ENCODE data around the gene FOXP1. TPM values are rescaled to one million over a fixed set of nuclear protein-coding genes. Genes with fewer than 3 reads are reported as not detected.

The FOXP1 gene
- total RNA-seq, 1 experiment from 2014 or later, result 2.9 TPM

DNA sequence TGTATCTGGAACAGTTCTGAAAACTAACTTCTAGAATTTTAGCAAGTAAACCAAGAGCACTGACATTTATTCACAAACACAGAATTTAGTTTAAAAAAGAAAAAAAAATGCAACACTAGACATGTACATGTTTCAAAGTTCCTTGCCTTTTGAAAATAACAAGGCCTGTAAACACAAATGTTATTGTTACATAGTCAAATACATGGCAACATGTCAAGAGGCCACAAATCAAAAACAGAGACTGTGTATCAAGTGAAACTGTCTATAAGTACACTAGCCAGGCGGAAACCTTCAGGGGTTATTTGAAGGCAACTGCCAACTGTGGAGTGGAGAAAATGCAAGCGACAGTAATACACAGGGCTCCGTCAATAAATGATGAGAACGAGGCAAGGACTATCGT lies 547.6 kb downstream of the FOXP1 start:
- H3K36me3 ChIP-seq (ENCODE audit: control insufficient read depth, insufficient read depth, low read length), result no peaks in the 10 kb centered on the region
- no peak for TF ChIP-seq POLR2AphosphoS5 (IDR thresholded peaks at IDR 0.05; ENCODE audit: low read depth, low read length)
- TF ChIP-seq SIN3A (IDR thresholded peaks at IDR 0.05; ENCODE audit: borderline replicate concordance, insufficient read depth, low read depth, low read length), result no peak
- TF ChIP-seq TCF7L2 (IDR thresholded peaks at IDR 0.05; ENCODE audit: low read depth, low read length), result no peak
- TF ChIP-seq, protein P1, sequence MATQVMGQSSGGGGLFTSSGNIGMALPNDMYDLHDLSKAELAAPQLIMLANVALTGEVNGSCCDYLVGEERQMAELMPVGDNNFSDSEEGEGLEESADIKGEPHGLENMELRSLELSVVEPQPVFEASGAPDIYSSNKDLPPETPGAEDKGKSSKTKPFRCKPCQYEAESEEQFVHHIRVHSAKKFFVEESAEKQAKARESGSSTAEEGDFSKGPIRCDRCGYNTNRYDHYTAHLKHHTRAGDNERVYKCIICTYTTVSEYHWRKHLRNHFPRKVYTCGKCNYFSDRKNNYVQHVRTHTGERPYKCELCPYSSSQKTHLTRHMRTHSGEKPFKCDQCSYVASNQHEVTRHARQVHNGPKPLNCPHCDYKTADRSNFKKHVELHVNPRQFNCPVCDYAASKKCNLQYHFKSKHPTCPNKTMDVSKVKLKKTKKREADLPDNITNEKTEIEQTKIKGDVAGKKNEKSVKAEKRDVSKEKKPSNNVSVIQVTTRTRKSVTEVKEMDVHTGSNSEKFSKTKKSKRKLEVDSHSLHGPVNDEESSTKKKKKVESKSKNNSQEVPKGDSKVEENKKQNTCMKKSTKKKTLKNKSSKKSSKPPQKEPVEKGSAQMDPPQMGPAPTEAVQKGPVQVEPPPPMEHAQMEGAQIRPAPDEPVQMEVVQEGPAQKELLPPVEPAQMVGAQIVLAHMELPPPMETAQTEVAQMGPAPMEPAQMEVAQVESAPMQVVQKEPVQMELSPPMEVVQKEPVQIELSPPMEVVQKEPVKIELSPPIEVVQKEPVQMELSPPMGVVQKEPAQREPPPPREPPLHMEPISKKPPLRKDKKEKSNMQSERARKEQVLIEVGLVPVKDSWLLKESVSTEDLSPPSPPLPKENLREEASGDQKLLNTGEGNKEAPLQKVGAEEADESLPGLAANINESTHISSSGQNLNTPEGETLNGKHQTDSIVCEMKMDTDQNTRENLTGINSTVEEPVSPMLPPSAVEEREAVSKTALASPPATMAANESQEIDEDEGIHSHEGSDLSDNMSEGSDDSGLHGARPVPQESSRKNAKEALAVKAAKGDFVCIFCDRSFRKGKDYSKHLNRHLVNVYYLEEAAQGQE (IDR thresholded peaks at IDR 0.05; ENCODE audit: insufficient read depth in 1 of 2, low read depth in 2 of 2, low read length in 1 of 2), result no peak
- TF ChIP-seq, protein P2, sequence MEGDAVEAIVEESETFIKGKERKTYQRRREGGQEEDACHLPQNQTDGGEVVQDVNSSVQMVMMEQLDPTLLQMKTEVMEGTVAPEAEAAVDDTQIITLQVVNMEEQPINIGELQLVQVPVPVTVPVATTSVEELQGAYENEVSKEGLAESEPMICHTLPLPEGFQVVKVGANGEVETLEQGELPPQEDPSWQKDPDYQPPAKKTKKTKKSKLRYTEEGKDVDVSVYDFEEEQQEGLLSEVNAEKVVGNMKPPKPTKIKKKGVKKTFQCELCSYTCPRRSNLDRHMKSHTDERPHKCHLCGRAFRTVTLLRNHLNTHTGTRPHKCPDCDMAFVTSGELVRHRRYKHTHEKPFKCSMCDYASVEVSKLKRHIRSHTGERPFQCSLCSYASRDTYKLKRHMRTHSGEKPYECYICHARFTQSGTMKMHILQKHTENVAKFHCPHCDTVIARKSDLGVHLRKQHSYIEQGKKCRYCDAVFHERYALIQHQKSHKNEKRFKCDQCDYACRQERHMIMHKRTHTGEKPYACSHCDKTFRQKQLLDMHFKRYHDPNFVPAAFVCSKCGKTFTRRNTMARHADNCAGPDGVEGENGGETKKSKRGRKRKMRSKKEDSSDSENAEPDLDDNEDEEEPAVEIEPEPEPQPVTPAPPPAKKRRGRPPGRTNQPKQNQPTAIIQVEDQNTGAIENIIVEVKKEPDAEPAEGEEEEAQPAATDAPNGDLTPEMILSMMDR (IDR thresholded peaks at IDR 0.05), result no peak
- no peak for ATAC-seq
- intact Hi-C loops (cut with micrococcal nuclease; ENCODE audit: unreplicated experiment) (no loop called here), in situ Hi-C loops (cut with HindIII; ENCODE audit: low pct_unique_long_range_greater_than_20kb, low sequenced_read_pairs) (no loop called here)
- H3K4me1 ChIP-seq (ENCODE audit: control insufficient read depth, insufficient read depth, low read length), result no peaks in the 10 kb centered on the region
- no peak overlapping the region for H3K4me3 ChIP-seq (ENCODE audit: low read depth in 2 of 2, low read length in 2 of 2)
- no peak overlapping the region for H3K27ac ChIP-seq (ENCODE audit: low read length)
- no peaks in the 10 kb centered on the region for H3K9me3 ChIP-seq (ENCODE audit: control insufficient read depth, insufficient read depth, low read depth, low read length)
- H3K27me3 ChIP-seq (ENCODE audit: control insufficient read depth, insufficient read depth, low read length), result no peaks in the 10 kb centered on the region
- CTCF ChIA-PET, result no interaction called here
- DNase-seq (ENCODE audit: low read depth, low spot score), result no peak
- POLR2A ChIA-PET, result no interaction called here
- BruUV-seq (replicated peaks), result no TSS peak

DNA sequence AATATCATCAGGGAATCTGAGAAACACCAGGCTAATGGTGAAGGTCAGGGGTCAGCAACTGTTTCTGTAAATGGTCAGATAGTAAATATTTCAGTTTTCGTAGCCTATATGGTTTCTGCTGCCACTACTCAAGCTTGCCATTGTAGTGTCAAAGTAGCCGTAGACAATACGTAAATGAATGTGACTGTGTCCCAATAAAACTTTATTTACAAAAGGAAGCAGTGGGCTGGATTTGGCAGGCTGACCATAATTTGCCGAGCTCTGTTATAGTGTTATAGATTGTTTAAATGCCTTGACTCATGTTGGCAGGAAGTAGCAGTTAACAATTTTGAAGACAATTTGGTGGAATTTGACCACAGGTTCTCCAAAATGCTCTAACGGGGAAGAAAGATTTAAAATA lies 548.2 kb downstream of the FOXP1 start:
- ATAC-seq, result no peak

More for the DNA sequence above, 548.2 kb downstream of the FOXP1 start:
- ChIA-PET CTCF (no interaction called here), POLR2A (no interaction called here)
- Histone ChIP-seq H3K27ac (ENCODE audit: low read length) (no peak overlapping the region), H3K36me3 (ENCODE audit: control insufficient read depth, insufficient read depth, low read length) (no peaks in the 10 kb centered on the region), H3K27me3 (ENCODE audit: control insufficient read depth, insufficient read depth, low read length) (no peaks in the 10 kb centered on the region), H3K4me1 (ENCODE audit: control insufficient read depth, insufficient read depth, low read length) (no peaks in the 10 kb centered on the region), H3K9me3 (ENCODE audit: control insufficient read depth, insufficient read depth, low read depth, low read length) (no peaks in the 10 kb centered on the region), H3K4me3 (ENCODE audit: low read depth in 2 of 2, low read length in 2 of 2) (no peak overlapping the region)
- TF ChIP-seq TCF7L2 (IDR thresholded peaks at IDR 0.05; ENCODE audit: low read depth, low read length) (no peak), POLR2AphosphoS5 (IDR thresholded peaks at IDR 0.05; ENCODE audit: low read depth, low read length) (no peak), SIN3A (IDR thresholded peaks at IDR 0.05; ENCODE audit: borderline replicate concordance, insufficient read depth, low read depth, low read length) (no peak)
- TF ChIP-seq, protein P1 (IDR thresholded peaks at IDR 0.05; ENCODE audit: insufficient read depth in 1 of 2, low read depth in 2 of 2, low read length in 1 of 2), result no peak
- TF ChIP-seq, protein P2 (IDR thresholded peaks at IDR 0.05), result no peak
- in situ Hi-C loops (cut with HindIII; ENCODE audit: low pct_unique_long_range_greater_than_20kb, low sequenced_read_pairs) (no loop called here), intact Hi-C loops (cut with micrococcal nuclease; ENCODE audit: unreplicated experiment) (no loop called here)
- BruUV-seq (replicated peaks), result no TSS peak
- DNase-seq (ENCODE audit: low read depth, low spot score), result no peak

All from Panc1 (cell line).